GM18861 (cell line): ENCODE data around the gene MCCC2.
"Not testable (repeated sequence)": the region's sequence is repeated elsewhere in the genome, so short reads cannot be mapped to it uniquely, and the experiment has no call there.

Experiments
- ATAC-seq: cut with Tn5 transposase; IDR thresholded peaks from one replicate; pipeline ENCODE4 v1.9.1; 2021; ENCODE audit not compliant: unreplicated experiment

The MCCC2 gene

GRCh38 chr5:71658916-71659662 is 71.9 kb downstream of the MCCC2 start:
- ATAC-seq = no peak

DNA sequence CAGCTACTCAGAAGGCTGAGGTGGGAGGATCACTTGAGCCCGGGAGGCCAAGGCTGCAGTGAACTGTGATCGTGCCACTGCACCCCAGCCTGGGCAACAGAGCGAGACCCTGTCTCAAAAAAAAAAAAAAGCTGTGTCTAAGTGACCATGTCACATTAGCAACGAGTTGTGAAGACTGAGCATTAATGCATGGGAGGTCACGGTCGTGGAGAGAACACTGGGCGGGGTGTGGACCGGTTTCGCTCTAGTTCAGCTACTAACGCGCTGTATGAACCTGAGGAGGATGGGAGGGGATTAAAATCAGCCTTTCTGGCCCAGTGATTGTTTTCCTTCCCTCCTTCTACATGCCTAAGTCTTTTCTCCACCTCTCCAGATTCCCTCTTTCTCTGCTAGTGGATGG is 75.2 kb downstream of the MCCC2 start:
- no peak for ATAC-seq

- no peak for ATAC-seq
These were observed 76.2 kb downstream of the MCCC2 start for GRCh38 chr5:71663191-71663969.

GRCh38 chr5:71664615-71665014 is 77.5 kb downstream of the MCCC2 start:
- not testable (repeated sequence) for ATAC-seq

GRCh38 chr5:71666321-71666720 is 79.2 kb downstream of the MCCC2 start:
- ATAC-seq = no peak

DNA sequence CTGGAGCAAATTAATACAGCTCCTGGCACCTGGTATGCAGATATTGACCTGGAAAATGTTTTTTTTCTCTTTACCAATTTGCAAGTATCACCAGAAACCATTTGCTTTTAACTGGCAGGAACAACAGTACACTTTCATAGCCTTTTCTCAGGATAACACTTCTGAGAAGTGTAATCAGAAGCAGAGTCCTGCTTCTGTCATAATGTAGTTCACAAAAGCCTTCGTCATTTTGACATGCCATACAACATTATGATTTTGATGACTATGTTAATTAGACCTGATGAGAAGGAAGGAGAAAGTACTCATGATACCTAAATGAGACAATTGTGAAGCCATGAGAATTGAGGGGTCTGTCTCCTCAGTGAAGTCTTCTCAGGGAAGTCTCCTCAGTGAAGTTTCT is 90.8 kb downstream of the MCCC2 start:
- ATAC-seq = no peak

GRCh38 chr5:71679714-71680113 is 92.6 kb downstream of the MCCC2 start:
- ATAC-seq = no peak

- ATAC-seq = no peak
These were observed 93.4 kb downstream of the MCCC2 start for GRCh38 chr5:71680510-71680909.

DNA sequence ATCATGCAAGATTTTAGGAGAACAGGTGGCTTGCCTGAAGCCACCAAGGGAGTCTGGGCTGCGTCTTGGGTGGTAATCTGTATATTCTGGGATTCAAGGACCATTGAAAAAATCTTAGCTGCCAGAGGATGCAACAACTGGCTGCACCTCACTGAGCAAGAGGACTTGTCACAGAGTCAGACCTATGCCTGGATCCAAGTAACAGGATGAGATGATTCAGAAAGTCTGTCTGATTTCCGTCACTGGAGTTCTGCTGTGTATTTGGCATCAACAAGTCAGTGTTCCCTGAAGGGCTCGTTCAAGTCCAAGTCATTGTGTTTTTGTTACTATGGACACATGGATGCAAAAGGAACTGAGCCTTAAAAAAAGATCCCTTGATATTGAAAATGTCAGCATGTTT is 94.2 kb downstream of the MCCC2 start:
- no peak for ATAC-seq

DNA sequence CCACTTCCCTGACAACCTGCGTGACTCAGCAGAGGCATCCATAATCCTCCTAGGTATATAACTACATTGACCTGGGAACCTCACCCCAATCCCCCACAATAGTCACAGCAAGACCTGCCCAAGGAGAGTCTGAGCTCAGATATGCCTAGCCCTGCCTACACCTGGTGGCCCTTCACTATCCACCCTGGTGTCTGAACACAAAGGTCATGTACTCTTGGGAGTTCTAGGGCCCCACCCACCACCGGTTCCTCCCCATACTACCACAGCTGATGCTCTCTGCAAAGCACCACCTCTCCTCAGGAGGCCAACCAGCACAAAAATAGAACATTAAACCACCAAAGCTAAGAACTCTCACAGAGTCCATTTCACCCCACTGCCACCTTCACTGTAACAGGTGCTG is 97.2 kb downstream of the MCCC2 start:
- no peak for ATAC-seq

GRCh38 chr5:71693828-71694427 is 106.8 kb downstream of the MCCC2 start:
- no peak for ATAC-seq

- ATAC-seq = no peak
These were observed 107.9 kb downstream of the MCCC2 start for GRCh38 chr5:71695071-71695470.

DNA sequence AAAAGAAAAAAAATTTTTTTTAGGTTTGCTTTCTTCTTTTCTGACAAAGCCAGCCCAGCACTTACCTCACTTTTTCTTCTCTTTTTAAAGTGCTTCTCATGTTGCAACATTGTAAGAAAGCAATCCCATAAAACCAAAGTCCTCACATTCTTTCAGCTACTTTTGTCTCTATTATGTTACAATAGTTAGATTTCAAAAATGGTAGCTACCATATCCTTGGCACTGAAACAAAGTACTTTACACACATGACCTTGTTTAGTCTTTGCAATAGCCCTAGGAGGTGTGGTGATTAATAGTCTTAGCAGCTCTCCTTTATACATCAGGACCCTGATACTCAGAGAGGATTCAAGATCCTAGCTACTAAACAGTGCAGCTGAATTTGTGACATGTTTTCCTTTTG is 108.5 kb downstream of the MCCC2 start:
- ATAC-seq = no peak

DNA sequence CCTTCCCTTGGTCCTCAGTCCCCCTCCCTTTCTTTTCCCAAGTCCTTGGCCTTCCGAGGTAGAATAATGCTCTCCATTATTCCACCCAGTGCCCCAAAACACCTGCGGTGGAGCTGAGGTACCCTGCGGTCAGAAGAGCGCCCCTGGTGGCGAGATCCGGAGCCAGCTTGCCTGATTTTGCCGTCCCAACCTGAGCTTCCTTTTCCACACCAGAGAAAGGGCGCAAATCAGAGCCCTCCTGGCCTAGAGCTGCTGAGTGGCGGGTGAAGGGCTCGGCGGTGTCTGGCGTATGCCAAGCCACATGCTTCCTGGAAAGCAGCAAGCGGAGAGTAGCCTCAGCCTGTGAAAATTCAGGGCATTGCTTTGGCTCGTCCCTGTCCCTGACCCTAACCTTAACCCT is 110.8 kb downstream of the MCCC2 start:
- no peak for ATAC-seq

DNA sequence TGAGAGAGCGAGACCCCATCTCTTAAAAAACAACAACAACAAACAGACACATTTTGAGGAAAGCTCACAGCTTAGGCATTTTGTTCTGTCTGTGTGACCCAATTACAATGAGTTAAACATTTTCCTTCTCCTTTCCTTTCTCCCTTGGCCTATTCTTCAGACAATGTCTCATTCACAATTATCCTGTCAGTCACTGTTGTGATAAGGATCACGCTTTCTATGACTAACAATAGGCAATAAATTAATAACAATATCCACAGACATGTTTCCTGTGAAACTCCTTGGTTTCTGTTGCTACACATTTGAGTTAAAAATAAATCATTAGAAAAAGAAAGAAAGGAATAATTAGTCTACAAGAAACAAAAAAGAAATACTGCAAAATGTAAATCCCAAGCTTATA is 112.1 kb downstream of the MCCC2 start:
- no peak for ATAC-seq

DNA sequence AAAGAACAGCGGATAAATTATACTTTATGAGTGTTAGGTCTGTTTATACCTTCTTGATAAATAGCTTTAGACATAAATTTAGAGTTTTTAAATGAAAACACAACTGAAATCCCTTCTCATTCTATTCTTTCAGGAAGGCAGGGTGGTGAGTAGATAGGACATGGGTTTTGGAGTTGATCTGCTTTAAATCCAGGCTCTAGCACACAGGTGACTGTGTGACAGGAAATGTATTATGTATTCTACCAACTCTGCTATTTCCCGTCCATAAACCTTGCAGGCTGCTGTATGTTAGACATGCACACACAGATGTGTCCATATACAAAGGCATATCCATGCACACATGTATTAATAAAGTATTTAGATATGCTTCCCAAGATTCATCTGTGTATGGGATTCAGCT is 112.6 kb downstream of the MCCC2 start:
- no peak for ATAC-seq

DNA sequence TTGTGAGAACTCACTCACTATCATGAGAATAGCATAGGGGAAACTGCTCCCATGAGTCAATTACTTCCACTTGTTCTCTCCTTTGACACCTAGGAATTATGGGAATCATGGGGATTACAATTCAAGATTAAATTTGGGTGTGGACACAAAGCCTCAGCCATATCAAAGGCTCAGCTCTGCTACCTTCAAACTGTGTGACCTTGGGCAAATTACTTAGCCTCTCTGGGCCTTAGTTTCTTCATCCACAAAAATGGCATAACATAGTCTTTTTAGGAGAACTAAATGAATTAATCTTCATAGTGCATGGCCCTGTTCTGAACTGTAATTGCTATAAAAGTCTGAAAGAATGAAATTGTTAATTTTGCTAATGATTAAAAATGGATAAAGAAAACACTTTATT is 113.7 kb downstream of the MCCC2 start:
- no peak for ATAC-seq

GRCh38 chr5:71701407-71701806 is 114.3 kb downstream of the MCCC2 start:
- no peak for ATAC-seq

DNA sequence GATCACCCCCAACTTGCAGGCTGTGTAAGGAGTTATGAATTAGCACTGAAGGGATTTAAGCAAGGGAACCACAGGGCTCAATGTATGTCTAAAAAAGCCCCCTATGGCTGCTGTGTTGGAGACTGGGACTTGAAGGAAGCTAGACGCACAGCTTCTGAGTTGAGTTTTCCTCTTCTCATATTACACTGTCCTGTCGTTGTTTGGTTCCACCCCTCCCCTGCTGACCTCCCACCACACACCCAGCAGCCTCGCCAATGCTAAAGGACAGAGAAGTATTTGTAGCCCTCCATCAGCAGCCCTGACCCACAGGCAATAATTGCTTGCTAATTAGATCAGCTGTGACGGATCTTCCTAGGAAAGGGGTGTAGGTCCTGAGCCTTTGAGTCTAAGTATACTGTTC is 116.8 kb downstream of the MCCC2 start:
- ATAC-seq = no peak

DNA sequence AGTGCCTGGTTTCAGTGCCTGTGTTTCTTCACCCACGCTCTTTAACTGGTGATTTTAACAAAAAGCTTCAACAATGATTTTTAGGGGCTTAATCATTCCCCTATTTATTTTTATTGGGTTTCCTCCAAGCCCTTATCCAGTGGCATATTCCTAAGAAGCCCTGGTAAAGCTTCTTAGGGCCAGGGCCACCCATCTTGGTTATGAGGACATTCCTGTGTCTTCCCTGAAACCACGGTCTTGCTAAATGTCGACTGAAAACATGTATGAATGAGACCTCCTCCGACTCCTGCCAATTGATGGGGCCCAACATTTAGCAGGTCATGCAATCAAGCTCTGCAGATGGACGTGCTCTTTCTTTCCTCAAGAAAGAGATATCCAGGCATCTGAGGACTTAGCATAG is 118.3 kb downstream of the MCCC2 start:
- no peak for ATAC-seq

GRCh38 chr5:71706906-71707305 is 119.8 kb downstream of the MCCC2 start:
- no peak for ATAC-seq
